ENCODE data around the gene MRAP2.

The MRAP2 gene

GRCh38 chr6:84057908-84058307 is 24.3 kb downstream of the MRAP2 start:
- no peak for TF ChIP-seq CTCF (conservative IDR thresholded peaks at IDR 0.05; ENCODE audit: low read depth)
- ChIA-PET CTCF (interaction anchor here (0.5 kb wide), 1 partner anchor 122 kb away, joined by 3 read pairs; no protein-coding TSS in a partner anchor), POLR2A (ENCODE audit: low non-redundant PET) (no interaction called here)
- DNase-seq (ENCODE audit: low spot score), result no peak
- H3K27ac ChIP-seq, result no peak overlapping the region

- ChIA-PET CTCF (no interaction called here), POLR2A (ENCODE audit: low non-redundant PET) (no interaction called here)
- H3K27ac ChIP-seq, result no peak overlapping the region
- TF ChIP-seq CTCF (conservative IDR thresholded peaks at IDR 0.05; ENCODE audit: low read depth), result no peak
- no peak for DNase-seq (ENCODE audit: low spot score)
Observed at GRCh38 chr6:84059082-84059481, 25.5 kb downstream of the MRAP2 start.

DNA sequence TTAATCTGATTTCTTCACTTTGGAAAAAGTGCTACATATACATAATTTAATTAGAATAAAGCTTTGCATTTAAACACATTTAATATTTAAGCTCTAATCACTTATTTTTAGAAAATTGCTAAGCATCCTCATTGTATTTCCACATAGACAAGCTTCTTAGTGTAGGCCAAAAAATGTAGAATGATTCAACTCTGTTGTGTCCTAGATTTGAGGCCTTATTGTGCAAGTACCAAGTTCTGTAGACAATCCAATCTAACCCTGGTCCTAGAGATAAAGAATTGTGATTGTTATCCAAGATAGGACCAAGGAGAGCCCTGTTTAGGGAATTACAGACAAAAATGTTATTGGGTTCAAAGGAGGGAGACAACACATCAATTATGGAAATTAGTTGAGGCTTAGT is 27.6 kb downstream of the MRAP2 start:
- H3K27ac ChIP-seq, result no peak overlapping the region
- CTCF ChIA-PET, result no interaction called here
- DNase-seq (ENCODE audit: low spot score), result no peak
- POLR2A ChIA-PET (ENCODE audit: low non-redundant PET), result no interaction called here
- no peak for TF ChIP-seq CTCF (conservative IDR thresholded peaks at IDR 0.05; ENCODE audit: low read depth)

DNA sequence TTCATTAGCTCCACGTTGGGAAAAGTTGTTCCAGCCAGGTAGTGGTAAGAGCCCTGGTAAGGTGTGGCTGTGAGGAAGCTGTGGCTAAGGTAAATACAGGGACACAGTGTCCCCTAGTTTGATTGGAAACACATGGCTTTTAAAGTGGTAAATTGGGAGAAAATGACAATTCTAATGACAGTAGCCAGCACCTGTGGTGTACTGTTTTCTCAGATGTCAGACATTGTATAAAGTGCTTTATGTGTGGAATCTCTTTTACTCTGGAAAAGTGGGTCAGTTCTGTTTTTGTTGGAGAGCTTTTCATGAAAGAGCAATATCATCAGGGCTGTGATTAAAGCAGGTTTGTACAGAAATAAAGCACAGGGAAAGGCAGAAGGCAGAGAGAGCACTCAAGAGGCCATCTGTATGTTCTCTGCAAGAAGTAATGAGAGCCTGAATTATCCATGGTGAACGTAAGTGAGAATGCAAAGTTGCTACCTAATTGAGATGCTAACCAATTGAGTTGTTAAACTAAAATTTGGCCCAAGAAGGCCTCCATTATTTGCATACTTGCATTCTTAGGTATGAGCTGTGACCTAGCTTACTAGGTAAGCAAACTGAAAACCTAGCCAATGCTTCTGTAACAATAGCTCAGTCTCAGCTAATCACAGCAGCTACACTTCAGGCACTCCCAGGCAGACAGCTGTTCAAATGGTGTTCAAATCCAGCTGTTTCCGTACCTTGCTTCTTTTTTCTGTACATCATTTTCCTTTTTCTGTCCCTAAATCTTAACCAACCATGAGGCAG is 28.2 kb downstream of the MRAP2 start:
- no peak overlapping the region for H3K27ac ChIP-seq
- ChIA-PET CTCF (no interaction called here), POLR2A (ENCODE audit: low non-redundant PET) (no interaction called here)
- no peak for TF ChIP-seq CTCF (conservative IDR thresholded peaks at IDR 0.05; ENCODE audit: low read depth)
- no peak for DNase-seq (ENCODE audit: low spot score)

GRCh38 chr6:84062519-84063154 is 29.1 kb downstream of the MRAP2 start:
- no peak for TF ChIP-seq CTCF (conservative IDR thresholded peaks at IDR 0.05; ENCODE audit: low read depth)
- CTCF ChIA-PET, result no interaction called here
- H3K27ac ChIP-seq, result no peak overlapping the region
- no peak for DNase-seq (ENCODE audit: low spot score)
- POLR2A ChIA-PET (ENCODE audit: low non-redundant PET), result no interaction called here

DNA sequence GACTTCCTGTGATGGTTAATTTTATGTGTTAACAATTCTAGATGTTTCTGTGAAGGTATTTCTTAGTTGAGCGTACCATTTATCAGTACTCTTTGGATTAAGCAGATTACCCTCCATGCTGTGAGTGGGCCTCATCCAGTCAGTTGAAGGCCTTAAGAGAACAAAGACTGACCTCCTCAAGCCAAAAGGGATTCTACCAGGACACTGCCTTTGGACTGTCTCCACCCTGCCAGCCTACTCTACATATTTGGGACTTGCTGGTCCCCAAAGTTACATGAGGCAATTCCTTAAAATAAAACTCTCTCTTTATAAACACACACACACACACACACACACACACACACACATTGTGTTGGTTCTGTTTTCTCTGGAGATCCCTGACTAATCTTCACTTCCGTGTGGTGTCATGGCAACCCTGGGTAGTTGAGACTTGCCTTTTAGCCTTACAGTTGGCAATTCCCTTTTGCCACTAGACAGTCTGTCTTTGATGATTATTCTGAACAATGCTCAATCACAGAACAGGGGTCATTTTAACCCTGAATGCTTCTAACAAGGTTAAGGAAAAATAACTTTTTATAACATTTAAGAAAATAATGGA is 32.2 kb downstream of the MRAP2 start:
- peak; percentile 73 for DNase-seq (ENCODE audit: low spot score)
- ChIA-PET POLR2A (ENCODE audit: low non-redundant PET) (no interaction called here), CTCF (interaction anchor here (0.6 kb wide), 1 partner anchor 1091 kb away, joined by 3 read pairs; no protein-coding TSS in a partner anchor)
- TF ChIP-seq CTCF (conservative IDR thresholded peaks at IDR 0.05; ENCODE audit: low read depth), result no peak
- no peak overlapping the region for H3K27ac ChIP-seq

All from RWPE1 (cell line).